CD4-positive, alpha-beta T cell treated with Interleukin-4 for 1 hour (primary cell): ENCODE measurements around the gene EPB41L4A.
"Not testable (repeated sequence)": the region's sequence is repeated elsewhere in the genome, so short reads cannot be mapped to it uniquely, and the experiment has no call there.

Experiments
- DNase-seq, 2 donors: peaks; one replicate each; pipeline ENCODE4 v3.0.0-alpha.2; 2020 to 2022

Gene EPB41L4A

DNA sequence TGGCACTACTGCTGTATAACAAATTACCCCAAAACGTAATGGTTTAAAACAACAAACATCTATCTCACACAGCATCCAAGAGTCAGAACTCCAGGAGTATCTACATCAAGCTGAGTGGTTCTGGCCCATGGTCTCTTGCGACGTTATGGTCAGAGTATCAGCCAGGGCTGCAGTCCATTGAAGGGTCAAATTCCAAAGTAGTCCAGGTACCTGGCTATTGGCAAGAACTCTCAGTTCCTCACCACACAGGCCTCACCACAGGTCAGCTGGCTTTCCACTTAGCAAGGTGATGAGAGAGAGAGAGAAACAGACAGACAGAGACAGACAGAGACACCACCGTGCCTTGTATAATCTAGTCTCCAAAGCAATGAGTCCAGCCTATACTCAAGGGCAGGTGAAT is 22.6 kb downstream of the EPB41L4A start:
- no peak for DNase-seq

DNA sequence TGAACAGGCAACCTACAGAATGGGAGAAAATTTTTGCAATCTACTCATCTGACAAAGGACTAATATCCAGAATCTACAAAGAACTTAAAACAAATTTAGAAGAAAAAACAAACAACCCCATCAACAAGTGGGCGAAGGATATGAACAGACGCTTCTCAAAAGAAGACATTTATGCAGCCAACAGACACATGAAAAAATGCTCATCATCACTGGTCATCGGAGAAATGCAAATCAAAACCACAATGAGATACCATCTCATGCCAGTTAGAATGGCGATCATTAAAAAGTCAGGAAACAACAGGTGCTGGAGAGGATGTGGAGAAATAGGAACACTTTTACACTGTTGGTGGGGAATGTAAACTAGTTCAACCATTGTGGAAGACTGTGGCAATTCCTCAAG is 23.8 kb downstream of the EPB41L4A start:
- not testable (repeated sequence) for DNase-seq

DNA sequence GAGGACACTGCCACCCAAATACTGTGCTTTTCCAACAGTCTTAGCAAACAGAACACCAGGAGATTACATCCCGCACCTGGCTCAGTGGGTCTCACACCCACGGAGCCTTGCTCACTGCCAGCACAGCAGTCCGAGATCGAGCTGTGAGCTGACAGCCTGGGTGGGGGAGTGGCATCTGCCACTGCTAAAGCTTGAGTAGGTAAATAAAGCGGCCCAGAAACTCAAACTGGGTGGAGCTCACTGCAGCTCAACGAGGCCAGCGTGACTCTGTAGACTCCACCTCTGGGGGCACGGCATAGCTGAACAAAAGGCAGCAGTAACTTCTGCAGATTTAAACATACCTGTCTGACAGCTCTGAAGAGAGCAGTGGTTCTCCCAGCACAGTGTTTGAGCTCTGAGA is 28.8 kb downstream of the EPB41L4A start:
- no peak for DNase-seq

DNA sequence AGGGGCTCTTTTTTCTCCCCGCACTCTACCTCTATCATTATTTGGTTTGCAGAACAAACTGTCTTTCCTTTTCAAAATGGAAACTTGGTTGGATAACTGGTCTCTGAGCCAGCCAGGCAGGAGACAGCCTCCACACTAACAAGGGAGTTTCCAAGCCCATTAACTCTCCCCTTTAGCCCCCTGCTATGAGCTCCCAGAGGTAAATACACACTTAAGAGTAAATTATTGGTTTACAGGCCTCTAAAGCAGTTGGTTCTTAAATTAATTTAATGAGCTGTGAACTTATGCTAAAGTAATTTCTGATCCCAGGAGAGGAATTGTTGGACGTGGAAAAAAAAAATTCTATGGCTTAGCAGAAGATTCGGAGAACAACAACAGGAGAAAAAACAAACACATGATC is 30.3 kb downstream of the EPB41L4A start:
- no peak for DNase-seq

DNA sequence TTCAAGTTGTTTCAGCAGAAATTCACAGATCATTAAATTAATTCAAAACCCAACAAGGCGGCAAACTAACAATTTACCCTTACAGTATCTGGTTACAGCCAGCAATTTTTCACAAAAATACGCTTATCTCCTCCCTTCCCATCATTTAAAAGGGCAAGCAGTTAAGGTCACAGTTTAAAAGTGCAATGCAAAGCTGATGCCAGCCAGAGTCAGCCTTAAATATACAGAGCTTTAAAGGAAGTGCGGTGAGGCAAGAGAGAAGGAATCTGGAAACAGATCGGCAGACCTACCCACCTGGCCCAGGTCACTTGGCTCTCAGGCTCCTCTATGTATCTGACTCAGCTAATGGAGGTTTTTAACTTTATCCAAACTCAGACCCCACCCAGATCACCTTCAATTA is 31.0 kb downstream of the EPB41L4A start:
- no peak for DNase-seq

DNA sequence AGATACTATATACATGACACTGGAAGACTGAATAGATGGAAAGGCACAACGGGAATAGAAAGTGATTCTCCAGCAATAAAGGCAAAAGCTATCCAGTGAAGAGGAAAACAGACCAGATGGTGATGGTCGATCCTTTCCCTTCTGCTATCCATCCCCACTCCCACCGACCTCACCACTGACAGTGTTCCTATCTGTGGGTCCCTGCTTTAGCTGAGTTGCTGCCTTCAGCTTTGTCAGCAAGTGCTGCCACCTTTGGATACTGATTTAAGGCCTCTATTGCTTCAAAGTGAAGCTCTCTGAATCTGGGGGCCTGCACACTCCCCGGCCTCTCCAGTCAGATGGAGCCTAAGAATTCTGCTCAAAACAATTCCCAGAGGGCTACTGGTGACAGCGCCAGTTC is 32.3 kb downstream of the EPB41L4A start:
- no peak for DNase-seq

DNA sequence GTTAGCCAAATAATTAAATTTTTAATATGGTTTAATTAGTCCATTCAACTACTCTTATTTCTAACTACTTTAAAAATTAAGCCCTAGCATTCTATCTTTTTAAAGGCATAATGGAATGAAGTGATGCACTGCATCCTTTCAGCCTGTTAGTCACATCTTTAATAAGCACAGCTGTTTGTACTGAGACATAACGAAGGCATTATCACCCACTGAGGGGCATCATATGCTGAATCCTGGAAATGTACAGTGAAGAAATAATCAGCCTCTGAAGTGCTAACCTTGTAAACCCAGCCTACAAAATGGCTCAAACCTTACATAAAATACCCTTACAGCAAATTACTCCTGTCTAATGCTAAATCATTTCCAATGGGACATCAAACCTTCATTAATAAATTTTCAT is 33.1 kb downstream of the EPB41L4A start:
- DNase-seq, result no peak

DNA sequence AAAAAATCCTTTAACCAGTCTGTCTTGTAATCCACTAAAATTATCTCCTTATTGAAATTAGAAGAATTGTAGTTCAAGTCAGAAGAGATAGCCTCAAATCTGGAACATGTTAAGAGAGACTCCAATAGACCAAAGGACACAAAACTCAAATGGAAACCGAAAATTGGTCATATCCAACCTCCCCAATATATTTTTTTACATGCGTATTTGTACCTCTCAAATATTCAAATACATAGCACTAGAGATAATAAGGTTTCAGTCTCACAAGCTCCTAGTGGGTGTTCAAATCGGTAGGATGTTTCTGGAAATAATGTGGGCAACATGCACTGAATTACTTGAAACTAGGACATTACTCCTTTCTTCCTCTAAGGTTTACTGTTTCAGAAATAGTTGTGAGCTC is 33.5 kb downstream of the EPB41L4A start:
- DNase-seq, result no peak

DNA sequence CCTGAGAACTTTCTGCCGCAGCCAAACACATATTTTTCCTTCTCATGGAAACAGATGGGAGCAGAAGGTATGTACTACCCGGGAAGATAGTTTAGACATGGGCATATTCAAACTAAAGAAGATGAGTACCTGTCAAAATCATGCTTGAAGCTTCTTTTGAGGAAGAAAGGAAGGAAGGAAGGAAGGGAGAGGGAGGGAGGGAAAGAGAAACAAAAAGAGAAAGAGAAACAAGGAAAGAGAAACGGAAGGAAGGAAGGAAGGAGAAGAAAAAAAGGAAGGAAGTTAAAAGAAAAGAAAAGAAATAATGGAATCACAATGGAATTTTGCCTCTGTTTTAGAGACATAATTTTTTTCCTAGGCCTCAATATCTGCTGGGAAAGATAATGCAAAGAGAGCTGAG is 34.6 kb downstream of the EPB41L4A start:
- no peak for DNase-seq

DNA sequence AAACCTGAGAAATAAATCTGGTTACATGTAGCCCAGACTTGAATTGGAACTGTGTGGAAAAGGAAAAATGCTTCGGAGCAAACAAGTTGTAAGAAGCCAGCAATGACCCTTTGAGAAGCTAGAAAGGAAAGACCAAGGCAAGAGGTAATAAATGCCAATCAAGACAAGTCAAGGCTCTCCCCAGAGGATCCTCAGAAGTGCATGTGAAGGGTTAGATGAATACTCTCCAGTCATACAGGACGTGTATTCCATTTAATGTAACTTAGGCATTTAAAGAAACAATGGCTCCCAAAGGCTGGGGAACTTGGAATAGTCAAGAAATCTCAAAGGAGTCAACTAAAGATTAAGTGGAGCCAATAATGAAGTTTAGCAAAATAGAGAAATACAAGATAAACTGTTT is 36.2 kb downstream of the EPB41L4A start:
- DNase-seq, result no peak

DNA sequence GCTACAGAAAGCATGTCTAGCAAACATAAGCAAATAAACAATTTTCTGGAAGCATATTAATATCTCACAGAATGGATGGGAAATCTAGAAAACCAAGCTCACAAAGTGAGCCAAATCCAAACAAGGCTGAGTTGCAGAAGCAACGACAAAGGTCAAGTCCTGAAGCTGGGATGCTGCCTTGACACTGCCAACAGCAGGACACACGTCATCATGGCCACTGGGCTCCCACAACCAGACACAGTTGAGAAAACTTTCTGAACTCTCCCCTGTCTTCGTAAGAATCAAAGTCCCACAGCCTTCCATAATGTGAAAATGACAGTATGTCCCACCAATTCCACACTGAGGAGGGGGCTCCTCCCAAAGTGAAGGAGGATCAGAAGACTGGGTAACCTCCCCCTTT is 37.6 kb downstream of the EPB41L4A start:
- DNase-seq, result no peak

DNA sequence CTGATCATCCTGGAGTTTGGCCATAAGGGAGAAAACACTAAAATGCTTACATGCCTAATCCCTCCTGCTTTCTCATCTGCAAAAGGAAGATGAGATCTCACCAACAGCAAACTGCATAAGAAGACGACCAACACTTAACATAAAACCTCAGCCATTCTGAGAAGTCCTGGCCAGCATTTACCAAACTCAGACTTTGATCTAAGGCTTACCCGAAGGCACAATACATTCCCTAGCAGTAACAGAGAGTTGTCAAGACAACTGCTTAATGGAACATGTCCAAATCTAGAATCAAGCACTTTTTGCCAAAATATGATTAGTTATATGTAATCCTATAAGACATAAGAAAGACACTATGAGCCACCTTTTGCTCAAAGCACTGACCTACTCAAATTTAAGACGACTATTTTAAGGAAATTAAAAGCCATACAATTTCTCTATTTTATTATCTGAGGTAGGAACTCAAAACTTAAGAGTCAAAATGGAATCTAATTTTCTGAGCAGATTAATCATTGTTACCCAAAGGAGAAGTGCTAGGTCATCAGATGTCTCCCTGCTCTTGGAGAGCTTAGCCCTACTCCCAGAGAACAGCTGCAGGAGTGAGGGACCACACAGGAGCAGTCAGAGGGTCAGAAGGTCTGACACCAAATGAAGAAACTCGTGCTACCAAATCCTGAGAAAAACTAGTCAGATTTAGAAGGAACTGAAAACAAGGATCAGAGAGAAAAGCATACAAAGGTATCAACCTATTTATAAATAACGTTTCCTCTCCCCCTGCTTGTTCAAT is 39.3 kb downstream of the EPB41L4A start:
- no peak for DNase-seq

DNA sequence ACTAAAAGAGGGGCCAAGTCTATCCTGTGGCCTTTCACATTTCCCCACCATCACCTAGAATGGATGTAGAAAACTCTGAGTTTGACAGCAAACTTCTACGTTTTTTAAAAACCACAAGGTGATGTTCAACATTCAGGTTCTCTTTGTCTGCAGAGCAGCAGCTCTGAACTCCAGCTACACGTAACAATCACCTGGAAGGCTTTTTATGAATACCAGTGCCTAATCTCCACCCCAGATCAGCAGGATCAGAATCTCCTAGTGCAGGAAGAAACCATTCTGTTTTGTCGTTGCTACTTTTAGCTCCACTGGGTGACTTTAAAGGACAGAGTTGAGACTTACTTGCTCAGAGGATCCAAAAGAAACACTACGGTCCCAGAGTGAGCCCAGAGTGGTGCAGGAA is 44.3 kb downstream of the EPB41L4A start:
- no peak for DNase-seq

DNA sequence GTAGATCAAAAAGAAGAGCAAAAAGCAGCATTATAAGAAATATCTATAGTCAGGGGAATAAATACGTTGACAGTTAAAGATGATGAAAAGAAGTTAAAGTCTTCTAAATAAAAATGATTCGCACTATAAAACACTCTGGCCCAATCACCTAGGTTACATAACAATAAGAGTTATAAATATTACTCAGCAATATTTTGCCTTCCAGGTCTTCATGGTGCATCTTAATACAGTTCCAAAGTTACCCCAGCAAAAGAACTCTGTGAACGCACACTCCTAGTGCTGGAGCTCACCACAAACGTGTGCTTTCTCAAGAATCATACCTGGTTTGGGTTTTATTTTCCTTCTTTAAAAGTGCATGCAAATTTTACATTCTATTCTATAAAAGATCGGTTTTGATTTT is 44.7 kb downstream of the EPB41L4A start:
- DNase-seq, result no peak

DNA sequence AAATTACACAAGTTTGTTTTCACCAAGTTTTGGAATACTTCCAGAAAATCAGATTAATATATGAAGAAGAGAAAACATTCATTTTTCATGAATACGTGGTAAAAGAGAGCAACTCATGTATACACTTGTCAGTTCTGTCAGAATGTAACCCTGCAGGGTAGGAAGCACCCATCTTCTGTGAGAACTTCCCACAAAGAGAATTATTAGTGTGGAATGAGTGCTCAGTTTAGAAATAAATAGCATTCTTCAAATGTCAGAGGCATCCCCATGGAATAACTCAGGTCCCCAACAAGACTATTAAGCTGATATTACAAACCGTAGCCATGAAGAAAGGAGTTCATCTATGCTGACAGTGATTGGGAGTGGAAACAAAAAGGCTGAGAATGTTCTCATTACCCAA is 45.2 kb downstream of the EPB41L4A start:
- no peak for DNase-seq

DNA sequence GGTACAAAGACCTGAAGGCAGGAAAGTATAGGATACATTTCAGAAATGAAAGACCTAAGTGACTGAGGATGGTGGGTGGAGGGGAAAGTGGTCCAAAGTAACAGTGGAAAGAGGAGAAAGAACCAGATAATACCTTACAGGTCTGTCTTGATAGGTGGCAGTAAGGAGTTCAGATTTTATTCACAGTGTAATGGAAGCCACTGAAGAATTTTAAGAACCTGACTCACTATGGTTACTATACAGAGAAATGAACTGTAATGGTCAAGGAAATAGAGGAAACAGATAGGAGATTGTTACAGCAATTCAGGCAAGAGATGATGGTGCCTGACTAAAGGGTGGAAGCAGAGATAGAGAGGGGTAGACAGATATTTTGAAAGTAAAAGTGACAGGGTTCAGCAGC is 46.5 kb downstream of the EPB41L4A start:
- no peak for DNase-seq

DNA sequence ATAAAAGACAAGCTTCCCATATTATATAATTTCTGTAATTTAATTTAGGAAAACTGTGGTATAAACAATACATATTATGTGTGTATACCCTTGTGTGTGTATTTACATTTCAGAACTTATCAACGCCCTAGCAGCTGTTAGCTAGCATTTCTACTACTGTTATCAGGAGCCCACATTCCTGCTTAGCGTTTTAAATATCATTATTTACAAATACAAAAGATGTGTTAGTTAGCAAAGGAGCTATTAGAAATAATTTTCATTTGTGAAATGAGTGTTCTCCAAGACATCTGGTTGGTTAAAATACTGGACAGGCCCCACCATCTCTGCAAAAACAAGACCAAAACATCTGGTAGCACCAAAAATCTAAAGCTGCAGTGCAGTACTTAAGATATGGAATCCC is 48.0 kb downstream of the EPB41L4A start:
- DNase-seq, result no peak

DNA sequence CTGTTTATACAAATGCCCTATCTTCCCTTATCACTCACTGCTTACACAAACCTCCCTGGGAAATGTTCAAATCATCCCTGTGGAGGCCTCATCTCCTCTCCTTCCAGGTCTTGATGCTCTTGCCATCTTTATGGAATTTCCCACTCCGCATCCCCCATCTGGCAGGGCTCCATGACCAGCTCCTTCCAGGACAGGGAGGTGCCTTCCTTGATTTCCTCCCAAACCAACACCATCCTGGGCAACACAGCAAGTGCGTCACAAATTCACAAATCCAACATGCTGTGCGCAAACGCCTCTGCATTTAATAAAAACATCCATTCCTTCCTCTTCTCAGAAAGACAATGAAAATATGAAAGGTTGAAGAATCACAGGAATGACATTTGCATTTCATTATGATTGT is 51.7 kb downstream of the EPB41L4A start:
- DNase-seq, result no peak

DNA sequence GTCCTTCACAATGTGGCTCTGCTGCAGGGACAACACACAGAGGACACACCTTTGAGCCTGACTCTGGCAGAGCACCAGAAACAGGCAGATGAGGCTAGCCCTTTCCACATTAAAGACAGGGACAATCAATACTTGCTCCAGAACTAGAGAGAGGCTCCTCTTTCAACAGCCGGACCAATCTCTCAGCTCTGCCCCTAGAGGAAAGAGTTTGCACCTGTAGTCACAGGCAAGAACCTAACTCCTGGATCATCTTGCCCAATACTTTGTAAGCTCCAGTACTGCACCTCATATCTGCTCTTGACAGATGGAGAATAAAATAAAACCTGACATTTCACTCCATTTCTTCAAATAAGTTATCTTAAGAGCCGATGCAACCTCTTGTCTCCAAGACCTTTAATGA is 52.1 kb downstream of the EPB41L4A start:
- no peak for DNase-seq

DNA sequence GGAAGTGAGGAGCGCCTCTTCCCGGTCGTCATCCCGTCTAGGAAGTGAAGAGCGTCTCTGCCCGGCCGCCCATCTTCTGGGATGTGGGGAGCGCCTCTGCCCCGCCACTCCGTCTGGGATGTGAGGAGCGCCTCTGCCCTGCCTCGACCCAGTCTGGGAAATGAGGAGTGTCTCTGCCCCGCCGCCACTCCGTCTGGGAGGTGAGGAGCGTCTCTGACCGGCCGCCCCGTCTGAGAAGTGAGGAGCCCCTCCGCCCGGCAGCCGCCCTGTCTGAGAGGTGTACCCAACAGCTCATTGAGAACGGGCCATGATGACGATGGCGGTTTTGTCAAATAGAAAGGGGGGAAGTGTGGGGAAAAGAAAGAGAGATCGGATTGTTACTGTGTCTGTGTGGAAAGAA is 58.3 kb downstream of the EPB41L4A start:
- DNase-seq, result not testable (repeated sequence)

DNA sequence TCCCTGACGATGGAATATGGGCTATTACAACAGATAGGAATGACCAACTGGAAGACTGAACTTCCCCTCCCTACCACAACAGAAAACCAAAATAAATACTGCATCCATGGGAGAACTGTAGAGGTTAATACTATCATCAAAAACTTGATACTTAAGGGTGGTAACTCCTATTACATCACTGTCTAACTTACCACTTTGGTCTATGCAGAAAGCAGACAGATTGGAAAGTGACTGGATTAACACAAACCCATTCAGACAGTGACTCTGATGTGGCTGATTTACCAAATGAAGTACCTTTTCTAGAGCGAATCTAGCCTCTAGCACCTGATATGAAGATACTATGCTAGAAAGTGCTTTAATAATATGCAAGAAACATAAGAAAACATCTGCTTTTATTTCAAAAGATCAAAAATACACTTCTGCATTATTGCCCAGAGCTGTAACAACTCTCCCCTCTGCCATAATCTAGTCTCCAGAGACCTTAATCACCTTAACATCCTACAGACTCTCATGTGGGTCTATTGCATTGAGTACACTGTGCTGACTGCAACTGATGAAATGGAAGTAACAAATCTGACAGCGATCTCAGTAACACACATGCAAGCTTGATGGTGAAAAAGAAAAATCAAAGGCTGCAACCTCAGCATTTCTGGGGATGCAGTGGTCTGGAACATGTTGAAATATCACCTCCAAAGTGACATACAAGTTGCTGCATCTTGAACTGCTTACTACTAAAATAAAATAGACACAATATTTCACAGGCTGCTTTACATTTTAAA is 62.7 kb downstream of the EPB41L4A start:
- DNase-seq, result no peak

DNA sequence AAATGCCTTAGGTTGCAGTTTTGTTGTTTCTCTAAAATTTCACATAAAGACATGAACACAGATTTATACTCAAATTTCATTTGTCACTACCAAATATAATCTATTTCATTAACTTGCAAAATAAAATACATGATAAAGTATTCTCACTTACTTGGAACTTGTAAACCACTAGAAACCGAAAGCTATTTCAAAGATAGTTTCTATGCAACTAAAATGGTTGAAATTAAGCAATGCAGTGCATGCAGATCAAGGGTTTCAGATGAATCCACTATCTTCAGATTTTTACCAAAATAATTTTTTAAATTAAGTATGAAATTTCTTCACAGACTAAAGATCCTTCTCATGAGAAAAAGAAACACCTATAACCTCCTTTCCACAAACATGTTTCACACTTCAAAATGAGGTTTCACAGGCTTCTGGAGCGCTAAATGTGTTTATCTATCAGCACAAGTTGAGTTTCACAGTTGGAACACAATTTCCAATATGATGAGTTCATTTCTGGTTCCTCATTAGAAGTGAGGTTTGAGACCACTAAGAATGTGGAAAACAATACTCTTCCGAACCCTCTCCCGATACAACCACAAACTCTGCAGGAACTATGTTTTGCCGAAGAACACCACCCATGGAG is 63.9 kb downstream of the EPB41L4A start:
- peak in 1 of 2 donors; percentile 6 for DNase-seq

DNA sequence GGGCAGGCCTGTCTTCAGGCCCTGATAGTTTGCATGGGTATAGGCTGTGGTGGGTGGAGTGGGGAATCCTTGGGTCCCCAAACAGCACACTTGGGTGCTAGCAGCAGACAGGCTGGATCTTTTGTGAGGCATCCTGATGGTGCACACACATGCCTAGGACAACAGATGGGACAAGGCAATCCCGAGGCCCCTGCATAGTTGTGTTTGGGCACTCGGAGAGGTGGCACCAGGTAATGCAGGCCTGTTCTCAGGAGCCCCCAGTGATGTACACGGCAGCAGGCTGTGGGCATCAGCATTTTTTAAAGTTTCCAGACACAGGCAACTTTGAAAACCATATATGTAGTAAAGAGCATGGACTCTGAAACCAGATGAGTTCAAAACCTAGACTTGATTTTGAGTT is 65.4 kb downstream of the EPB41L4A start:
- DNase-seq, result no peak

DNA sequence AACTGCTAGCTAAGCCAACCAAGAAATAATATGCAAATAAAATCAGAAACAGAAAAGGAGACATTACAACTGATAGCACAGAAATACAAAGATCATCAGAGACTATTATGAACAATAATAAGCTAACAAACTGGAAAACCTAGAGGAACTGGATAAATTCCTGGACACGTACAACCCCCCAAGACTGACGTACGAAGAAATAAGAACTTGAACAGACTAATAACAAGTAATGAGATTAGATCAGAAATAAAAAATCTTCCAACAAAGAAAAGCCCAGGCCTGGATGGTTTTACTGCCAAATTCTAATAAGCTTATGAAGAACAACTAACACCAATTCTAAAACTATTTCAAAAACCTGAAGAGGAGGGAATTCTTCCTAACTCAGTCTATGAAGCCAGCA is 67.9 kb downstream of the EPB41L4A start:
- no peak for DNase-seq
